Fibroblast of pulmonary artery (primary cell): ENCODE data around the gene TECPR1.

ENCODE experiments used
- DNase-seq: peaks from one replicate; pipeline ENCODE4 v3.0.0-alpha.2; 2010; ENCODE audit warnings: low read depth
- H3K4me3 ChIP-seq: replicated peaks from 2 replicates; pipeline ENCODE4 v1.5.1; 2011; ENCODE audit warnings: low read depth, mild to moderate bottlenecking, control low read depth, low read length, moderate library complexity
- CTCF ChIP-seq: IDR thresholded peaks from 2 replicates; pipeline ENCODE4 v1.5.1; 2011; ENCODE audit warnings: mild to moderate bottlenecking, control low read depth, low read length, inconsistent platforms; ENCODE audit errors: missing control alignments

Gene TECPR1

GRCh38 chr7:98193474-98194180, 58.4 kb downstream of the TECPR1 start:
- TF ChIP-seq CTCF: no peak
- DNase-seq: no peak
- H3K4me3 ChIP-seq: no peak overlapping the region

- no peak overlapping the region for H3K4me3 ChIP-seq
- DNase-seq: peak; percentile 4
- TF ChIP-seq CTCF: no peak
These were observed 59.1 kb downstream of the TECPR1 start for GRCh38 chr7:98192781-98193457.

GRCh38 chr7:98191668-98192431, 60.2 kb downstream of the TECPR1 start:
- TF ChIP-seq CTCF: no peak
- no peak overlapping the region for H3K4me3 ChIP-seq
- no peak for DNase-seq

- no peak overlapping the region for H3K4me3 ChIP-seq
- no peak for TF ChIP-seq CTCF
- DNase-seq: no peak
These were observed 62.5 kb downstream of the TECPR1 start for GRCh38 chr7:98189559-98189958.

GRCh38 chr7:98187138-98187502, 64.9 kb downstream of the TECPR1 start:
- no peak overlapping the region for H3K4me3 ChIP-seq
- no peak for DNase-seq
- TF ChIP-seq CTCF: no peak

GRCh38 chr7:98186452-98187137, 65.4 kb downstream of the TECPR1 start:
- no peak for TF ChIP-seq CTCF
- H3K4me3 ChIP-seq: no peak overlapping the region
- peak; percentile 75 for DNase-seq
